ENCODE measurements around the gene EPPIN.
A peak's percentile ranks its signal among the peaks of the same experiment; 100 is the strongest.
"Not testable (repeated sequence)": the region's sequence is repeated elsewhere in the genome, so short reads cannot be mapped to it uniquely, and the experiment has no call there.

The EPPIN gene

DNA sequence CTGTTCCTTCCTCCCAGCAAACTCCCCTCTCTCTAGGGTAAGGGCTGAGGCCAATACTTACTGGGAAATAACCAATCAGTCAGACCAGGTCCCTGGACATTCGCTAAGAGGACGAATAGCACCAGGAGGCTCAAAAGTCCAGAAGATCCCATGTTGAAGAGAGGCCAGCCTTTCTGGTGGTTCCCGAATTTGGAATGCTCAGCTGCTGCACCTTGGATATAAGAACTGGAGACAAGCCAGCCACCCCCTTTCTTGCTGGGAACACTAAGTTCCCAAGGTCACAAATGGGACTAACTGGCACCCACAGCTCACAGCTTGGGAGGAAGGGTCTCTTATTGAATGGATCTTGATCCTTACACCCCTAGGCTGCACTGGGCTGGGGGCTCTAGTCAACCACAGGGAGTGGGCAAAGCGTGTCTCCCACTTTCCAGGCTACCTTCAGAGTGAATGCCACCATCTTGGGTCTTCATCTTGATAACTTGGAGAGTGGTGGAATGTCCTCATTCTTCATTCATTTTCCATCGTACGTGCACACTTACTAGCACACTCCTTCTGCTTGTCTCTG, at the start of gene EPPIN:
EPPIN (minus strand) TSS at position 196 of the 565 bp plus-strand sequence; CDS start at position 152, 44 bp downstream.
- no peak for DNase-seq

DNA sequence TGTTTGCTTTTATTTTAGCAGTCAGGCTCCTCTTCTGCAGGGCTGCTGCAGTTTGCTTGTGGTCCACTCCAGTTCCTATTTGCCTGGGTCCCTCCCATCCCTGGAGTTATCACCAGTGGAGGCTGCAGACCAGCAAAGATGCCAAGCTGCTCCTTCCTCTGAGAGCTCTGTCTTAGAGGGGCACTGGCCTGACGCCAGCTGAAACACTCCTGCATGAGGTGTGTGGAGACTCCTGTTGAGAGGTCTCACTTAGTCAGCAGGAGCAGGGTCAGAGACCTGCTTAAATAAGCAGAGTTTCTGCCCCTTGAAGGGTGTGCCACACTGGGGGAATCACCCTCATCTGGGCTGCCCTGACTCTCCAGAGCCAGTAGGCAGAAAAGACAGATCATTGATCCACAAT, 48.0 kb upstream of the EPPIN start:
- DNase-seq: no peak

DNA sequence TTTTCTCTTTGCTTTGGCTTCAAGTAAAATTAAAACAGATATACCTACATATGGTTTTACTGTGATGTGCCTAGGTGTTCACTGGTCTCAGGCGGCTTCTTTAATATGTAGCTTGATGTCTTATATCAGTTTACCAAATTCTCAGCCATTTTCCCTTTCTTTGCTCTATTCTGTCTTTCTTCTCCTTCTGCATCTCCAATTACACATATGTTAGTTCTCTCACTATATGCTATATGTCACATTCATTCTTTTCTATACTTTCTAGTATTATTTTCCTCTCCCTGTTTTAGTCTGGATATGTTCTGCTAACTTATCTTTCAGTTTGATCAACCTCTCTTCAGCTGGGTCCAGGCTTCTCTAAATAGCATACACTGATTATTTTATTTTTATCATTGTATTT, 46.3 kb upstream of the EPPIN start:
- DNase-seq: no peak

DNA sequence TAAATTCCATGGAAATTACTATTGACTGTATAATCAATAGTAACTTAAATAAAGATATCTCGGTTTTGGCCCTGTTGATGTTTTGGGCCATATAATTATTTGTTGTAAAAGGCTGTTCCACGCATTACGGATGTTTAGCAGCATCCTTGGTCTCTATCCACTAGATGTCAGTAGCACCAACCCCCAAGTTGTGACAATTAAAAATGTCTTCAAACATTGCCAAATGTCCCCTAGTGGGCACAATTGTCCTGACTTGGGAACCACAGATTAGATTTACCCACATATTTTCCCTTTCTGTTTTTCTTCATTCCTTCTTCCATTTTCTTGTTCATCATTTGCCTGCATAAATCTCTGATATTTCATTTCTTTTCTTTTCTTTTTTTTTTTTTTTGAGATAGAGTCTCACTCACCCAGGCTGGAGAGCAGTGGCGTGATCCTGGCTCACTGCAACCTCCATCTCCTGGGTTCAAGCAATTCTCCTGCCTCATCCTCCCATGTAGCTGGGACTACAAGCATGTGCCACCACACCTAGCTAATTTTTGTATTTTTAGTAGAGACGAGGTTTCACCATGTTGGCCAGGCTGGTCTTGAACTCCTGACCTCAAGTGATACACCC, 45.5 kb upstream of the EPPIN start:
- peak; percentile 3 for DNase-seq

DNA sequence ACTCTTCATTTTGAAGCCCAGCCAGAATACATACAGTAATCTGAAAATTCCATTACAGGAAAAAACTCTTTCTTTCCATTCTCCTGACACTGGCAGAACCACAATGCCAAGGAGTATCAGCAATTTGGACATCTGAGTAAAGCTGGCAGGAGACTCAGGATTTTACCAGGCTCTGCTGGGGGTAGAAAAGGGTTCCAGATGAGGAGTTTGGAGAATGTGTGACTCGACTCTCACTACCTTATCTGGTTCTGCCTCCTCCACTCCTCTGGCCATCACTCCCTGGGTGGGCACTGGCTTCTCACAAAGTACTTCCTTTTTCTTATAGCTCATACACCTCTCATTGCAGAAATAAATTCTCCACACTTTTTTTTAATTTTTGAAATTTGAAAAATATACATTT, 42.5 kb upstream of the EPPIN start:
- DNase-seq: no peak

DNA sequence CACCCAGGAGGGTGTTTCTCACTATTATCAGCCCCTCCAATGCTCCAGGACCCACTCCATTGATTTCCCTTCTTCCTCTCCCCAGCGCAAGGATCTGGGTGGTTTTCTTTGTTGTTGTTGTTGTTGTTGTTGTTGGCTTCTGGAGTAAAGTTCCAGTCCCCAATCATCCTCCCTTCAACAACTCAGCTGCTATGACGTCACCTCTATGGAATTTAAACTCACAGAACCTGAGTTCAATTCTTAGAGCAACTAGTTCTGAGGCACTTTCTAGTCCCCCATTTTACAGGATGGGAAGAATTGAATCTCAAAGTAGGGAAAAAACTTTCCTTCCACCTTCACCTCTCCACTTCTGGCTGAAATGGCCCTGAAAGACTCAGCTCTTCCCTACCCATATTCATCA, 41.6 kb upstream of the EPPIN start:
- DNase-seq: no peak

DNA sequence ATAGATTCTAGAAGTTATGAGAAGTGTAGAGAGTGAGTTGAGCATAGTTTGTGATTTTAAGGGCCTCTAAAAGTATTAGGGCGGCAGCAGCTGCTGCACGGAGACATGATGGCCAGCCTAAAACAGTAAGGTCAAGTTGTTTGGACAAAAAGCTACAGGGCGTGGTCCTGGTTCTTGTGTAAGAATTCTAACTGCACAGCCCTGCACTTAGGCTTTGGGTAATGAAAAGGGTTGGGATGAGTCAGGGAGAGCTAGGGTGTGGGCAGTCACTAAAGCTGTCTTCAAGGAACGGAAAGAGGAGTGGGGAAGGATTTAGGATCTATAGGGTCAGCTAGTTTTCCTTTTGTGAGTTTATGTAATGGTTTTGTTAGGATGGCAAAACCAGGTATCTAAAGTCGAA, 38.8 kb upstream of the EPPIN start:
- not testable (repeated sequence) for DNase-seq

DNA sequence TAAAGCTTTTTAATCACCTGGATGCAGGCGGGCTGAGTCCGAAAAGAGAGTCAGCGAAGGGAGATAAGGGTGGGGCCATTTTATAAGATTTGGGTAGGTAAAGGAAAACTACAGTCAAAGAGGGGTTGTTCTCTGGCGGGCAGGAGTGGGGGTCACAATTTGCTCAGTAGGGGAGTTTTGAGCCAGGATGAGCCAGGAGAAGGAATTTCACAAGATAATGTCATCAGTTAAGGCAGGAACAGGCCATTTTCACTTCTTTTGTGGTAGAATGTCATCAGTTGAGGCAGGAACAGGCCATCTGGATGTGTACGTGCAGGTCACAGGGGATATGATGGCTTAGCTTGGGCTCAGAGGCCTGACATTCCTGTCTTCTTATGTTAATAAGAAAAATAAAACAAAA, 37.1 kb upstream of the EPPIN start:
- not testable (repeated sequence) for DNase-seq

DNA sequence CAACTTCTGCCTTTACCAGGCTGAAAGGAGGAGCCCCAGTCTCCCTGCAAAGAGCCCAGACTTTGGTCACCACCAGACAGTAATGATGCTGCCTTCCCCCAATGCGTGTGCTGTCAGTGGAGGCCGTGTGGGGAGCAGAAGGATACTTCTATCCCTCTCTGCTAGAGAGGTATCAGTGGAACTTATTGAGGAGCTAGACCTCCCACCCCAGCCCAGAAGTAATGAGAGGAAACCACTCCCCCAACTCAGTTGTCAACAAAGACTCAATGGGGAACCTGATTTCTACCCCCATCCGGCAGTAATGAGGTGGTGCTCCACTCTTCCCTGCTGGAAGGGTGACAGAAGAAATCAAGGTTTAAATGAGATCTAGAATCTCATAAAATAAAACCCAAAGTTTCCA, 36.3 kb upstream of the EPPIN start:
- no peak for DNase-seq

DNA sequence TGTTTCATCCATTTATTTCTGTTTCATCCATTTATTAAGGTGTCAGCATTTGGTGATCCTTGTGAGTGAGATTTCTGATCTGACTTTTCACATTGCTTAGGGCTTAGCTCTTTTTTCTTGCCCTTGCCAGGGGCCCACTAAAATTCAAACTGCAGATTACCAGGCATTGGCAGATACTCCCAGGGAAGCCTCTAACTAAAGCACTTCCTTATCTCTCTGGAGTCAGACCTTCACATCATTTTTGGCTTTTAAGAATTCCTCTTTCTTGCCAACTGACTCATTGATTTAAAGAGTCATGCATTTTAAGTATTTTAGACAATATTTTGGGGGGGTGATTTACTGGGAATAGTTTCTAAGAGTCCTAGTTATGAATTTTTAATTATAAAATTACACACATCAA, 34.5 kb upstream of the EPPIN start:
- no peak for DNase-seq

DNA sequence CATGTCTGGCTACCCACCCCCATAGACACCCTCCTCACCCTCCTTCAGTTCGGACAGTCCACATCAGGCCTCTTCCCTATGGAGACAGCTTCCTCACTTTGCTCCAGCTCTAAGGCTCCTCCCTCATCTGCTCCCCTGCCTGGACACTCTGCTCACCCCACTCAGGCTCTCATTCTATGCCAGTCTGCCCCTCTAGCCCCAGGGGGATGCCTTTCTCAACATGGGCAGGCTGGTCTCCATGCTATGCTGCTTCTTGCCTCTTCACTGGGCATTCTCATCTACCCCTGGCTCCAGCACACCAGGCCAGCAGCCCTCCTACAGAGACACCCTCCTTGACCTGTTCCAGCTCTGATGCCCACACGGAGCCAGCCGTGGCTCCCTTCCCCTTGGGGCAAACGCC, 32.0 kb upstream of the EPPIN start, which contains the start of gene WFDC8:
WFDC8 (minus strand) TSS at position 101 of the 400 bp plus-strand sequence; CDS start at position 64, 37 bp downstream.
- no peak for DNase-seq

DNA sequence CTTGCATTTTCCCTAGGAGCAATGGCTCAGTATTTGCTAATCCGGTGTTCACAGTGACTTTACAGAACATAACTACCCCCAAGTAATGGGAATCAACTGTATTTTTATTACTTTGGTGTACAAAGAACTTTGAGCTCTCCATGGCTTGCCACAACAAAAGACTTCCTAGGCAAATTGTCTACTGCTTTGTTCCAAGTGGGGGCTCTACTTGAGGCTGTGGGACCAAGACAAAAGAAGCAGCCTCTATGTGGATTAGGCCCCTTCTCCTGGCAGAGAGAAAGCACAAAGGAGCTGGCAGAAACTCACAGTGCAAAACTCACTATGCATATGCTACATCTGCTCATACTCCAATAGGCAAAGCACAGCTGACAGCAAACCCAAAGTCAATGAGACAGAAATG, 31.0 kb upstream of the EPPIN start:
- DNase-seq: no peak

DNA sequence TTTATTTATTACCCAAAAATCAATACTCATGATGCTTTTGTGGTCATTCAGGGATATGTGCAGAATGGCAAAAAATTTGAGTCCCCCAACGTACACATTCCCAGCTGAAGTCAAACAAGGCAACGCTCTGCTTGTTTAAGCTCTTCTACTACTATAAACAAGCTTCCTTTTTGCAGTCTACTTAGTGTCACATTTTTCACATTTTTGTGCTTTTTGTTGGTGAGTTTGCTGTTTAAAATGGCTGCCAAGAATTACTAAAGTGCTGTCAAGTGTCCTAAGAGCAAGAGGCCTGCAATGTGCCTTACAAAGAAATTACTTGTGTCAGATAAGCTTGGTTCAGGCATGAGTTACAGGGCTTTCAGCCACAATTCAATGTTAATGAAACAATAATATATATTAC, 29.8 kb upstream of the EPPIN start:
- no peak for DNase-seq

DNA sequence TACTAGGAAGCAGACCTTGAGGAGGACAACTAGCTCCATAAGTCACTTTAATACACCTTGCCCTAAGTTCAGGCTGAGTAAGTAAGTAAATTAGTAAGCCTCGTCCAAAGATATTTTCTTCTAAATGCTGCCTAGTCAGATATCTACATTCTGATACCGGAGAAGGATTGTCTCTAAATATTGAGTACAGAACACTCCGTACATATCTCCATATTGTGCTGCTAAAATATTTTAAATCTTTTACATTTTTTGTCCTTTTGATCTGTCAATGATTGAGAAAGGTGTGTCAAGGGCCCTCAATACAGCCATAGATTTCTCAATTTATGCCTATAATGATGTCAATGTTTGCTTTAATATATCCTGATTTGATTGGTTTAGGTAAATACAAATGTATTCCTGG, 28.7 kb upstream of the EPPIN start:
- no peak for DNase-seq

DNA sequence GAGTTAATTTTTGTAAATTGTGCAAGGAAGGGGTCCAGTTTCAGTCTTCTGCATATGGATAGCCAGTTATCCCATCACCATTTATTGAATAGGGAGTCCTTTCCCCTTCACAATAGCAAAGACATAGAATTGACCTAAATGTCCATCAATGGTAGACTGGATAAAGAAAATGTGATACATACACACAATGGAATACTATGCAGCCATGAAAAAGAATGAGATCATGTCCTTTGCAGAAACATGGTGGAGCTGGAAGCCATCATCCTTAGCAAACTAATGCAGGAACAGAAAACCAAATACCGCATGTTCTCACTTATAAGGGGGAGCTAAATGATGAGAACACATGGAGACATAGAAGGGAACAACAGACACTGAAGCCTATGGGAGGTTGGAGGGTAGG, 22.4 kb upstream of the EPPIN start:
- not testable (repeated sequence) for DNase-seq

DNA sequence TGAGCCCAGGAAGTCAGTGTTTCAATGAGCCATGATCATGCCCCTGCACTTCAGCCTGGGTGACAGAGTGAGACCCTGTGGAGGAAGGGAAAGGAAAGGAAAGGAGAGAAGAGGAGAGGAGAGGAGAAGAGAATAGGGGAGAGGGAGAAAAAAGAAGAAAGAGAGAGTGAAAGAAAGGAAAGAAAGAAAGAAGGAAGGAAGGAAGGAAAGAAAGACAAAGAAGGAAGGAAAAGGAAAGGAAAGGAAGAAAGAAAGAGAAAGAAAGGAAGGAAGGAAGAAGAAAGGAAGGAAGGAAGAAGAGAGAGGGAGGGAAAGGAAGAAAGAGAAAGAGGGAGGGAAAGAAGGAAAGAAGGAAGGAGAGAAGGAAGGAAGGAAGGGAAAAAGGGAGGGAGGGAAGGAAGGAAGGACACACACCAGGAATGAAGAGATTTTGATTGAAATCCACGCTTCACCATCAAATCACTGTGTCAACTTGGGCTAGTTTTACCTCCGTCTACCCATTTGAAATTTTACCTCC, 17.6 kb upstream of the EPPIN start:
- no peak for DNase-seq

DNA sequence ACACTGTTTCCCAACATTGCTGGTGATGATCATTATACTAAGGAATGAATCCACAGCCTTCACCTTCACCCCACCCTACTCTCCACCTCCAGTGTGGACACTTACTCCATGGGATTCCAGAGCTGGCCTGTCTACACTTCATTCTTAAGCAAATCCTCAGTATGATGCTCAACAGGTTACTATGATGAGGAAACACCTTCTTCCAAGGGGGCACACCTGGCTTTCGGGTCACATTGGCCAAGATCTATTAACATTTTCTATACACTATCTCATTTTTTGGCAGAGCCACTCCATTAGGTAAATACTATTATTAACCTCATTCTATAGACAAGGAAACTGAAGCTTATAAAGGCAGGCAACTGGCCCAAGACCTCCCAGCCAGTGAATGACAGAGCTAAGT, 8.0 kb upstream of the EPPIN start:
- no peak for DNase-seq

DNA sequence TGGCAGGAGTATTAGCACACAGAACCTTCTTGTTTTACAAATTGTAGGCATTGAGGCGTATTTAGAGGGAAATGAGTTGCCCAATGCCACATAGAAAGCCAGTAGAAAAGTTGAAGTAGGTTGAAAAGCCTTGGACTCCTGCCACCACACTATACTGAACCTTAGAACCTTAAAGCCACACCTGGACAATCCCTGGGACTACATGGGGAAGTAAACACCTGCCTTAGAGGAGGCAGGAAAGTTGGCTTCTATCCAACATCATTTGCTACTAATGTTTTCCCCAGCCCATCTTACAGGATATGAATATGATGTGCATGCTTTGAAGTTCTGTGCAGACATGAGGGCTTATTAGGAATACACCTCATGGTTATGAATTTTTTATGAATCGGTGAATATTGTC, 5.3 kb upstream of the EPPIN start:
- no peak for DNase-seq

DNA sequence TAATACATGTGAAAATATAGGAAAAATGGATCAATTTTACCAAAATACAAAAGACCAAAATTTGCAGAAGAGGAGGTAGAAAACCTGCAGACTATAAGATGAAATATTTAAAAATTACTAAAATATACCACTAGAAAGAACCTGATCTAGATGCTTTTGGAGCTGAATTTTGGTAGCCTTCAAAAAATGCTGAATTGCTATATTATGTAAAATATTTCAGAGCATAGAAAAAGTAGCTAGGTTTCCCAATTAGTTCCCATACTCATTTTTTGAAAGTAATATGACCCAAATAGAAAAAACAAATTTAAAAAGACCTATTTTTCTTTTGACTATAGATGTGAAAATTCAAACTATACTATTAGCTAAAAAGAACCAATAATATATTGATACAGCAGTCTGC, 3.6 kb upstream of the EPPIN start:
- DNase-seq: no peak

DNA sequence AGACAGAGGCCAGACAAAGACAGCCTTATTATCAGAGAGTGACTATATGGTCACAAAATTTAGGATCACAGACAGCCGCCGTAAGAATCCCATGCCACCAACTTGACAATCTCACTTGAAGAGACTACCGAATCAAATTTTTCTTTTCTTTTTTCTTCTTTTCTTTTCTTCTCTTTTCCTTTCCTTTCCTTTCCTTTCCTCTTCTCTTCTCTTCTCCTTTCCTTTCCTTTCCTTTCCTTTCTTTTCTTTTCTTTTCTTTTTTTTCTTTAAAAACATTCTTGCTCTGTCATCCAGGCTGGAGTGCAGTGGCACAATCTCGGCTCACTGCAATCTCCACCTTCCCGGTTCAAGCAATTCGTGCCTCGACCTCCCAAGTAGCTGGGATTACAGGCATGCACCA, 1.2 kb upstream of the EPPIN start:
- DNase-seq: no peak

DNA sequence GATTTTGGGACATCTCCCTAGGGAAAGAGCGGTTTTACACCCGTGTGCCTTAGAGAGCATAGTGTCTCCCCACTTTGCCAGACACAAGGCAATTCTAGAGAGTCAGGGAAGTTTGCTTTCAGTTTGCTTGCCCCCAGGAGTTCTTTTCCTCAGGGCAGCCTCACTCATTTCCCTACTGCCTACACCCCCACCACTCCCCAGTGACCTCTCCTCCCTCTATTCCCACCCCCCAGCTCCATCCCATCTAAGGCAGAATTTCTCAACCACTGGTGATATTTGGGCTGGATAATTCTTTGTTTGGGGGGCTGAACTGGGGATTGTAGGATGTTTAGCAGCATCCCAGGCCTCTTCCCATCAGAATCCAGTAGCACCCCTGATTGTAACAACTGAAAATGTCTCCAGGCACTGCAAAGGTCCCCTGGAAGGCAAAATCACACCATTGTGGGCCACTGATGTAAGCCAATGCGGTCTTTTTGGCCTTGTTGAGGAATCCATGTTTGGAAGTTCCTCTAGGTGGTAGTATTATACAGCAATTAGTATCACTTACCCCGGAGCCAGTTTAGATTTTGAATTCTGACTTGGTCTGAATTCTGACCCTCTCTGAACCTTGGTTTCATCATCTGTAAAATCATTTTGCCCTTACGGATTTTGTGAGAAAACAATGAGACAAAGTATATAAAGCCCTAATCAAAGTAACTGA, 1.3 kb downstream of the EPPIN start:
- DNase-seq: no peak

DNA sequence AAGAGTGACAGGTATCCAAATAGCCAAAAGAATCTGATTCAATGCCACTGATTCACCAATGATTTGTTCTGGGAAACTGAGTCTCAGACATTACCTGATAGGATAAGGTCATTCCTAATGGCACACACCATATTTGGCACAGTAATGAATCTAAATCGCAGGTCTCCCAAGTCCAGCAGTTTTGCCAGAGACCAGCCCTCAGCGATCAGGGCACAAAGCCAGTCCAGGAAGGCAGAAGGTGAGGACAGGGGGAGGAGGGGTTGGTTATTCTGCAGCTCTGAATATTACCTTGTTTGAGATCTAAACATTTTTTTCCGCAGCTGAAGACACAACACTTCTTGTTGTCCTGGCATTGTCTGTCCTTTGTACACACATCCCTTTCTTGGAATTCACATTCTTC, 1.9 kb downstream of the EPPIN start:
- no peak for DNase-seq

DNA sequence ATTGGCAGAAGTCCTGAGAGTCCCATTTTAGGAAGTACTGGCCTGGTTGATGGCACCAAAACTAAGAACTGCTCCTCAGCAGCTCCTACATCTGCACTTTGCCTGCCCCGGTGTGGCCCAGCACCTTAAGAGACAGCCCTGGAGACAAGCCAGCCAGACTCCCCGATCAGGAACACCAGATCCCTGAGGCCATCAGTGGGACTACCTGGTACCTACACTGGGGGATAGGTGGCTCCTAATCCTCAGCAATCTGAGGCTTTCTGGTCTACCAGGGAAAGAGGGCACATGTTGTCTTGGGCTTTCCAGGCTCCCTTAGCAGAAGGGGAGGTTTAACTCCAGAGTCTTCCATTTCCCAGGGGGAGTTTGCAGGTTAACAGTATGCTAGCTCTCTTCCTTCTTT, 7.8 kb downstream of the EPPIN start, which contains the start of gene WFDC6:
WFDC6 (minus strand) TSS at position 101 of the 400 bp plus-strand sequence; CDS start at position 26, 75 bp downstream.
- DNase-seq: no peak

DNA sequence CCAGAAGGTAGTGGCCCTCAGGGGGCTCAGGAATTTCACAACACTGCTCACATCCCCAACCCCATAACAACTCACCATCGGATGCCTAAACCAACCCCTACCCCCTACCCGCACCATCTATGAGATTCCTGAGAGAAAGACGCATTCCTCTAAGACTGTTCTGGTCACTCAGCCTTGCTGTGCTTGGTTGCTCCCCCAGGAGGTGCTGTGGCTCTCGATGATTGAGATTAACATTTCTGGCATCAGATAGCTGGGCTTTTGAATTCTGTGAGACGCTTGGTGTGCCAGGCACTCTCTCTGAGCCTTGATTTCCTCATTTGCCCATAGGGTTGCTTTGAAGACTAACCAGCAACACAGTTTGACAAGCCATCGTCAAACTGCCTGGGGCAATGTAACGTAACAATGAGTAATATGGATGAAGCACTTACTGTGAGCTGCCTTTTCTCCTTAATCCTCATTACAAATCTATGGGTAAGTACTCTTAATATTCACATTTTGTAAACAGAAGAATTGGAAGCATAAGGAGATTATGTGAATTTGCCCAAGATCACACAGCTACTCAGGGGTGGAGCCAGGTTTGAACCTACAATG, 8.9 kb downstream of the EPPIN start:
- DNase-seq: no peak
